Activated CD4-positive, CD25-positive, alpha-beta regulatory T cell treated with anti-CD3 and anti-CD28 coated beads, Interleukin-2, amount 50 U/mL, for 24 hours (primary cell): ENCODE results near the gene BRCA1.
"Not testable (repeated sequence)": the region's sequence is repeated elsewhere in the genome, so short reads cannot be mapped to it uniquely, and the experiment has no call there.

Experiments
- ATAC-seq, 2 donors: fragments of 150-1000 bp; cut with Tn5 transposase; one replicate each; pipeline ENCODE4 v1.10.0; 2021; ENCODE audit warnings: mild to moderate bottlenecking in 1 of 2, moderate library complexity in 1 of 2

The BRCA1 gene

DNA sequence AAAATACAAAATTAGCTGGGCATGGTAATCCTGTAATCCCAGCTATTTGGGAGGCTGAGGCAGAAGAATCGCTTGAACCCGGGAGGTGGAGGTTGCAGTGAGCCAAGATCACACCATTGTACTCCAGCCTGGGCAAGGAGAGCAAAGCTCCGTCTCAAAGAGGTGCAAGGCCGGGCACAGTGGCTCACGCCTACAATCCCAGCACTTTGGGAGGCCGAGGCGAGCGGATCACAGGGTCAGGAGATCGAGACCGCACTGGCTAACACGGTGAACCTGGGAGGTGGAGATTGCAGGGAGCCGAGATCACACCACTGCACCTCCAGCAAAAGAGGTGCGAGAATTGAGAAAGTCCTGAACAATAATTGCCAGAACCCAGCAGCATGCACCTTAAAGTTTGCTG lies 124.3 kb downstream of the BRCA1 start:
- ATAC-seq = not testable (repeated sequence)

DNA sequence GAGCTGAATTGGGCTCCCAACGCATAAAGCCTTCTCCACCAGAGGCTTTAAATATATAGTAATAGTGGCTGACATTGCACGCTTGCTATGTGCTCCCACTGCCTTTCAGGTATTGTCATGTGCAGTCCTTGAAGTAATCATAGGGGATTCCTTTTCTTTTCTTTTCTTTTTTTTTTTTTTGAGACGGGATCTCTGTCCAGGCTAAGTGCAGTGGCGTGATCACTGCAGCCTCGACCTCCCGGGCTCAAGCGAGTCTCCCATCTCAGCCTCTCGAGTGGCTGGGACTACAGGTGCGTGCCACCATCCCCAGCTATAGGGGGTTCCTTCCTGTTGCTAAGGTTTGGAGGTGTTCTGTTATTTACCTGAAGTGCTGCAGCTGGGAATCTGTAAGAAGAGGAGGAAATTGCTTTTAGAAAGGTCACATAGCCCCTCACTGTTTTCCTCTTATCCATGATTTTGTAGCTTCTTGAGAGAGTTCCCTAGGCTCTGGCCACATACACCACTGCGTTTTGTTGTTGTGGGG lies 126.1 kb downstream of the BRCA1 start:
- no peak for ATAC-seq

DNA sequence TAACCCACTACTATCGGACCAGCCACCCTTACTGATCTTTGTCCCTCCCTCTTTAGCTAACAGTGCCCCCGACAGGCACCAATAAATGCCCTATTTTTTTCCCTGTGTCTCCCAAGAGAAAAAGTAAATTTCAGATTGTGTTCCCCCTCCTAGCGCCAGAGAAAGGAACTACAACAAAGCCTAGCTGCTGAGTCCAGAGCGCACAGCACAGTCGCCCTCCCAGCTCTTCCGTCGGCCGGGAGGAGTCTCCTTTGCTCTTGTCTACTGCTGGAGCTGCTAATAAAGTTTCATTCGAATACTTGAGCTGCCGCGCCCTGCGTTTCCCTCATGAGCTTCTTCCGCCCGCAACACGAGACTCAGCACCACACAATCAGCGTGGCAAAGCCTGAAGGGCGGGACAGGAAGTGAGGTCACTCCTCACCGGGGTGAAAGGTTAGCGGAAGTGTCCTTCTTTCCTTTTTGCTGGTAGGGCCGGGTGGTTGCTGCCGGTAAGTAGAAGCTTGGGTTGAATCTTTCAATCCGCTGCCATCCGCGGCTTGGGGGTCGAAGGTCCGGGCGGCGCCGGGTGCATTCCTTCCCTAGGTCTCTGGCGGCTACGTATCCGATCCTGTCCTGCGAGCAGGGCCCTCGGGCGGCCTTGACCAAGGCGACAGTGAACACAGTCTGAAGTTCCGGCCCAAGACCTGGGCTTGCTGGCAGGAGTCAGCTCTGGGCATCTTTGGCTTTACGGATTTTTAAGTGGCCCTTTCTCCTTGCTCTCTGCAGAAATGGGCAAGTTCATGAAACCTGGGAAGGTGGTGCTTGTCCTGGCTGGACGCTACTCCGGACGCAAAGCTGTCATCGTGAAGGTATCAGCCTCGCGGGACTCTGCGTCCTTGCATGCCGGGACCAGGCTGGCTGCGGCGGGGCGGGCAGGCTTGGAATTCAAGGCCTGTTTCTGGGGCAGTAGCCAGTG lies 126.9 kb downstream of the BRCA1 start, which contains the start of gene RPL27:
TSS of gene RPL27 (plus strand) at position 436 of the 955 bp plus-strand sequence. CDS start at position 768, 332 bp downstream.
- peak; percentile 96 to 97 for ATAC-seq

- no peak for ATAC-seq
These were observed 127.7 kb downstream of the BRCA1 start for GRCh38 chr17:42997390-42997983.
